K562 (cell line): ENCODE measurements around the gene COL20A1. TPM values are rescaled to one million over a fixed set of nuclear protein-coding genes. Genes with fewer than 3 reads are reported as not detected.

ENCODE experiments used
- ATAC-seq: fragments of 200-7000 bp; cut with Tn5 transposase; 3 replicates; pipeline ENCODE4 v1.9.1; 2020; ENCODE audit warnings: moderate library complexity
- BruUV-seq: library from RNA; stranded (reverse); fragments of 400-500 nt; replicated peaks from 2 replicates; lab custom pipeline; 2021; lab: Mats Ljungman, UMichigan
- CTCF ChIA-PET: fragments of 300-600 bp; formaldehyde crosslinking; extraction: SDS; loops from one replicate; lab custom pipeline; 2021; ENCODE audit warnings: low intra/inter-chr PET ratio; lab: Yijun Ruan, JAX
- POLR2A ChIA-PET: fragments of 300-600, 350-650 bp; sonication (Branson Sonifier 250); formaldehyde crosslinking; extraction: SDS; loops from one replicate; lab custom pipeline; 2021; ENCODE audit warnings: antibody characterized with exemption, inconsistent platforms; lab: Yijun Ruan, JAX
- DNase-seq, 4 experiments: peaks; one replicate each; pipeline versions ENCODE4 v3.0.0 to v3.0.0-alpha.2; 2011 to 2018; ENCODE audit warnings: low spot score in 3 of 4, mixed read lengths in 3 of 4; ENCODE audit errors: extremely low read depth in 1 of 4
- FAIRE-seq: peaks from 2 replicates; lab custom pipeline; 2011; peaks lifted over from hg19 to GRCh38; lab: Jason Lieb, UNC
- H2AFZ ChIP-seq: 2 replicates; pipeline ENCODE4 v1.6.0; 2011; ENCODE audit warnings: low read depth, low read length, control low read depth, inconsistent platforms
- H3K27ac ChIP-seq: fragments of 200-600 bp; 3 replicates; pipeline ENCODE4 v1.8.0; 2011; ENCODE audit warnings: low read depth, mild to moderate bottlenecking, control low read depth, inconsistent platforms, low read length, moderate library complexity, mixed read lengths; ENCODE audit errors: extremely low read depth
- H3K27me3 ChIP-seq, 2 experiments: fragments of 300-600 bp in 1 of 2; 2 replicates in 1 of 2; 3 replicates in 1 of 2; pipeline versions ENCODE4 v1.6.0 to v1.8.0; 2011; ENCODE audit warnings: inconsistent platforms in 2 of 2, low read length in 2 of 2, mild to moderate bottlenecking in 1 of 2, mixed read lengths in 1 of 2, moderate library complexity in 1 of 2; ENCODE audit not compliant: control insufficient read depth in 2 of 2, insufficient read depth in 2 of 2
- H3K36me3 ChIP-seq: fragments of 300-600 bp; 3 replicates; pipeline ENCODE4 v1.8.0; 2011; ENCODE audit warnings: mild to moderate bottlenecking, low read length, inconsistent platforms; ENCODE audit not compliant: control insufficient read depth, insufficient read depth
- H3K4me1 ChIP-seq, 2 experiments: fragments of 200-600 bp in 1 of 2; replicated peaks in 1 of 2; 2 replicates in 1 of 2; 3 replicates in 1 of 2; pipeline versions ENCODE4 v1.5.1 to v1.8.0; 2011; ENCODE audit warnings: inconsistent platforms in 2 of 2, low read length in 2 of 2, mild to moderate bottlenecking in 1 of 2, mixed read lengths in 1 of 2, moderate library complexity in 1 of 2; ENCODE audit not compliant: control insufficient read depth in 2 of 2, insufficient read depth in 2 of 2
- H3K4me2 ChIP-seq: 2 replicates; pipeline ENCODE4 v1.6.1; 2011; ENCODE audit warnings: low read length, control low read depth, inconsistent platforms, mixed read lengths; ENCODE audit not compliant: insufficient read depth
- H3K4me3 ChIP-seq: fragments of 200-600 bp; sonication (generic), shearing (Covaris generic); 2 replicates; pipeline ENCODE4 v1.5.1; 2016; ENCODE audit warnings: control low read depth, inconsistent platforms
- H3K79me2 ChIP-seq: fragments of 200-600 bp; 3 replicates; pipeline ENCODE4 v1.8.0; 2011; ENCODE audit warnings: low read length, inconsistent platforms; ENCODE audit not compliant: control insufficient read depth, insufficient read depth
- H3K9ac ChIP-seq, 2 experiments: 2 replicates each; pipeline versions ENCODE4 v1.6.0 to v1.6.1; 2011; ENCODE audit warnings: low read depth in 2 of 2, low read length in 2 of 2, control low read depth in 1 of 2, inconsistent platforms in 1 of 2, mild to moderate bottlenecking in 1 of 2, mixed read lengths in 1 of 2; ENCODE audit not compliant: insufficient read depth in 1 of 2
- H3K9me1 ChIP-seq: one replicate; pipeline ENCODE4 v1.6.0; 2011; ENCODE audit warnings: inconsistent platforms, mild to moderate bottlenecking, low read length, moderate library complexity; ENCODE audit not compliant: control insufficient read depth, insufficient read depth
- H3K9me3 ChIP-seq: replicated peaks from 2 replicates; pipeline ENCODE4 v1.5.1; 2011; ENCODE audit warnings: low read depth, low read length, inconsistent platforms; ENCODE audit not compliant: control insufficient read depth, insufficient read depth
- H4K20me1 ChIP-seq: replicated peaks from 2 replicates; pipeline ENCODE4 v1.6.1; 2011; ENCODE audit warnings: low read length, inconsistent platforms, mixed read lengths; ENCODE audit not compliant: control insufficient read depth, insufficient read depth
- SAFB ChIP-seq: fragments of 200-400 bp; formaldehyde crosslinking; IDR thresholded peaks from 2 replicates; pipeline ENCODE4 v1.6.1; 2017; ENCODE audit warnings: low read depth, low read length, borderline replicate concordance
- SMAD1 ChIP-seq: fragments of 150-350 bp; IDR thresholded peaks from 2 replicates; pipeline ENCODE4 v1.6.1; 2014; ENCODE audit warnings: low read length, low read depth; ENCODE audit not compliant: partially characterized antibody
- ZNF184 ChIP-seq: sonication (generic); formaldehyde crosslinking; IDR thresholded peaks from 2 replicates; pipeline ENCODE4 v1.5.0; 2020; ENCODE audit warnings: missing genetic modification reagents
- ZNF232 ChIP-seq: sonication (generic); formaldehyde crosslinking; IDR thresholded peaks from 2 replicates; pipeline ENCODE4 v1.8.0; 2022; ENCODE audit warnings: mild to moderate bottlenecking, missing genetic modification reagents
- ZNF24 ChIP-seq: fragments of 450-650 bp; IDR thresholded peaks from 2 replicates; pipeline ENCODE4 v1.6.1; 2016
- WGBS: fragments of 100-300 bp; shearing (Covaris generic); methylation state at CpG from one replicate; pipeline ENCODE4 v1.1.6; 2016; ENCODE audit warnings: low coverage, mixed read lengths; ENCODE audit not compliant: insufficient coverage; ENCODE audit errors: missing lambda C conversion rate; 5-methylcytosine and 5-hydroxymethylcytosine counted together
- in situ Hi-C: fragments of 300-500 bp; cut with MboI; formaldehyde crosslinking; loops from 4 replicates; pipeline ENCODE4 v1.15.0; 2018; ENCODE audit warnings: inconsistent platforms, mixed read lengths
- intact Hi-C: fragments of 100-400 bp; cut with micrococcal nuclease; formaldehyde crosslinking; loops from 2 replicates; pipeline ENCODE4 v1.14.2; 2022
- polyA plus RNA-seq, 8 experiments: library from polyadenylated mRNA; depleted of rRNA in 4 of 8; stranded (reverse) in 5 of 8; unstranded in 3 of 8; fragments of >200 nt; fragmentation: Nextera tagmentation in 2 of 8; fragmentation: Illumina TruSeq in 1 of 8; extraction: Ambion mirVana in 2 of 8; extraction: Trizol in 1 of 8; gene quantifications; 2 replicates each; pipeline versions ENCODE4 v1.2.1 to v1.2.3, GENCODE V29; 2011 to 2014; ENCODE audit warnings: inconsistent platforms in 1 of 8, missing spikeins in 1 of 8
- total RNA-seq, 7 experiments: library from RNA; depleted of rRNA in 6 of 7; stranded (reverse); fragments of >200 nt in 6 of 7; fragmentation: Illumina TruSeq in 2 of 7; extraction: Trizol in 2 of 7; gene quantifications; 2 replicates each; pipeline versions ENCODE4 v1.2.1 to v1.2.3, GENCODE V29; 2011 to 2021; ENCODE audit warnings: low replicate concordance in 1 of 7
- TF ChIP-seq, protein P1 (sequence below): fragments of 200-800 bp; sonication (Bioruptor generic); IDR thresholded peaks from 2 replicates; pipeline ENCODE4 v1.6.1; 2016; ENCODE audit warnings: missing genetic modification characterization, missing compliant biosample characterization
- TF ChIP-seq, protein P2 (sequence below): fragments of 450-650 bp; IDR thresholded peaks from 2 replicates; pipeline ENCODE4 v1.6.1; 2016; ENCODE audit warnings: borderline replicate concordance

COL20A1 gene
- total and polyA plus RNA-seq, 9 of the 15 experiments (the other 6 are each of a cell fraction or from before 2014, with no cell fraction given): not detected

DNA sequence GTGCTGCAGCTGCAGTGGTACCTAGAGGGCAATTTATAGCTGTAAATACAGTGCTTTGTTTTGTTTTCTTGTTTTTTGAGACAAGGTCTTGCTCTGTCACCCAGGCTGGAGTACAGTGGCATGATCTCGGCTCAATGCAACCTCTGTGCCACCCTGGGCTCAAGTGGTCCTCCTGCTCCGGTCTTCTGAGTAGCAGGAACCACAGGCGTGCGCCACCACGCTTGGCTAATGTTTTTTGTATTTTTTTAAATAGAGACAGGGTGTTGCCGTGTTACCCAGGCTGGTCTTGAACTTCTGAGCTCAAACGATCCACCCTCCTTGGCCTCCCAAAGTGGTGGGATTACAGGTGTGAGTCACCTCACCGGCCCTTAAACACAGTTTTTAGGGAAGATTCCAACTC, 41.4 kb downstream of the COL20A1 start:
- WGBS: 30% methylated on average over 8 of the region's 8 CpGs
- Histone ChIP-seq H4K20me1 (no peaks in the 10 kb centered on the region), H3K9me1 (no peaks in the 10 kb centered on the region), H2AFZ (no peak overlapping the region), H3K27ac (no peak overlapping the region), H3K9me3 (peaks cover 7% of the 10 kb centered on the region; the same call in 1 of the 2 replicates), H3K4me1 (peaks cover 0 to 14% of the 10 kb centered on the region in 2 experiments; a peak in 1 of 5 replicates), H3K4me2 (no peak overlapping the region), H3K9ac (no peak overlapping the region), H3K79me2 (no peaks in the 10 kb centered on the region), H3K4me3 (no peak overlapping the region), H3K27me3 (peaks cover 3 to 24% of the 10 kb centered on the region in 2 experiments; a peak in 3 of 5 replicates), H3K36me3 (no peaks in the 10 kb centered on the region)
- DNase-seq (no peak), ATAC-seq (no peak), FAIRE-seq (no peak)
- ChIA-PET CTCF (no interaction called here), POLR2A (interaction anchor here (1.3 kb wide), 1 partner anchor 13 kb away, joined by 4 read pairs; no protein-coding TSS in a partner anchor)
- intact Hi-C loops: no loop called here
- BruUV-seq: no TSS peak
- TF ChIP-seq ZNF232 (CRISPR knock-in tag) (no peak), ZNF24 (no peak), SAFB (no peak), ZNF184 (CRISPR knock-in tag) (no peak), SMAD1 (no peak)
- TF ChIP-seq, protein P1, sequence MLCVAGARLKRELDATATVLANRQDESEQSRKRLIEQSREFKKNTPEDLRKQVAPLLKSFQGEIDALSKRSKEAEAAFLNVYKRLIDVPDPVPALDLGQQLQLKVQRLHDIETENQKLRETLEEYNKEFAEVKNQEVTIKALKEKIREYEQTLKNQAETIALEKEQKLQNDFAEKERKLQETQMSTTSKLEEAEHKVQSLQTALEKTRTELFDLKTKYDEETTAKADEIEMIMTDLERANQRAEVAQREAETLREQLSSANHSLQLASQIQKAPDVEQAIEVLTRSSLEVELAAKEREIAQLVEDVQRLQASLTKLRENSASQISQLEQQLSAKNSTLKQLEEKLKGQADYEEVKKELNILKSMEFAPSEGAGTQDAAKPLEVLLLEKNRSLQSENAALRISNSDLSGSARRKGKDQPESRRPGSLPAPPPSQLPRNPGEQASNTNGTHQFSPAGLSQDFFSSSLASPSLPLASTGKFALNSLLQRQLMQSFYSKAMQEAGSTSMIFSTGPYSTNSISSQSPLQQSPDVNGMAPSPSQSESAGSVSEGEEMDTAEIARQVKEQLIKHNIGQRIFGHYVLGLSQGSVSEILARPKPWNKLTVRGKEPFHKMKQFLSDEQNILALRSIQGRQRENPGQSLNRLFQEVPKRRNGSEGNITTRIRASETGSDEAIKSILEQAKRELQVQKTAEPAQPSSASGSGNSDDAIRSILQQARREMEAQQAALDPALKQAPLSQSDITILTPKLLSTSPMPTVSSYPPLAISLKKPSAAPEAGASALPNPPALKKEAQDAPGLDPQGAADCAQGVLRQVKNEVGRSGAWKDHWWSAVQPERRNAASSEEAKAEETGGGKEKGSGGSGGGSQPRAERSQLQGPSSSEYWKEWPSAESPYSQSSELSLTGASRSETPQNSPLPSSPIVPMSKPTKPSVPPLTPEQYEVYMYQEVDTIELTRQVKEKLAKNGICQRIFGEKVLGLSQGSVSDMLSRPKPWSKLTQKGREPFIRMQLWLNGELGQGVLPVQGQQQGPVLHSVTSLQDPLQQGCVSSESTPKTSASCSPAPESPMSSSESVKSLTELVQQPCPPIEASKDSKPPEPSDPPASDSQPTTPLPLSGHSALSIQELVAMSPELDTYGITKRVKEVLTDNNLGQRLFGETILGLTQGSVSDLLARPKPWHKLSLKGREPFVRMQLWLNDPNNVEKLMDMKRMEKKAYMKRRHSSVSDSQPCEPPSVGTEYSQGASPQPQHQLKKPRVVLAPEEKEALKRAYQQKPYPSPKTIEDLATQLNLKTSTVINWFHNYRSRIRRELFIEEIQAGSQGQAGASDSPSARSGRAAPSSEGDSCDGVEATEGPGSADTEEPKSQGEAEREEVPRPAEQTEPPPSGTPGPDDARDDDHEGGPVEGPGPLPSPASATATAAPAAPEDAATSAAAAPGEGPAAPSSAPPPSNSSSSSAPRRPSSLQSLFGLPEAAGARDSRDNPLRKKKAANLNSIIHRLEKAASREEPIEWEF (CRISPR knock-in tag): no peak
- TF ChIP-seq, protein P2, sequence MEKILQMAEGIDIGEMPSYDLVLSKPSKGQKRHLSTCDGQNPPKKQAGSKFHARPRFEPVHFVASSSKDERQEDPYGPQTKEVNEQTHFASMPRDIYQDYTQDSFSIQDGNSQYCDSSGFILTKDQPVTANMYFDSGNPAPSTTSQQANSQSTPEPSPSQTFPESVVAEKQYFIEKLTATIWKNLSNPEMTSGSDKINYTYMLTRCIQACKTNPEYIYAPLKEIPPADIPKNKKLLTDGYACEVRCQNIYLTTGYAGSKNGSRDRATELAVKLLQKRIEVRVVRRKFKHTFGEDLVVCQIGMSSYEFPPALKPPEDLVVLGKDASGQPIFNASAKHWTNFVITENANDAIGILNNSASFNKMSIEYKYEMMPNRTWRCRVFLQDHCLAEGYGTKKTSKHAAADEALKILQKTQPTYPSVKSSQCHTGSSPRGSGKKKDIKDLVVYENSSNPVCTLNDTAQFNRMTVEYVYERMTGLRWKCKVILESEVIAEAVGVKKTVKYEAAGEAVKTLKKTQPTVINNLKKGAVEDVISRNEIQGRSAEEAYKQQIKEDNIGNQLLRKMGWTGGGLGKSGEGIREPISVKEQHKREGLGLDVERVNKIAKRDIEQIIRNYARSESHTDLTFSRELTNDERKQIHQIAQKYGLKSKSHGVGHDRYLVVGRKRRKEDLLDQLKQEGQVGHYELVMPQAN: no peak
- in situ Hi-C loops: no loop called here
